T-helper 1 cell (primary cell): ENCODE data around the gene NR6A1.
"Not testable (repeated sequence)": the region's sequence is repeated elsewhere in the genome, so short reads cannot be mapped to it uniquely, and the experiment has no call there.

ENCODE experiments used
- DNase-seq, 5 donors: peaks; one replicate each; pipeline ENCODE4 v3.0.0-alpha.2; 2012 to 2020

NR6A1 gene

DNA sequence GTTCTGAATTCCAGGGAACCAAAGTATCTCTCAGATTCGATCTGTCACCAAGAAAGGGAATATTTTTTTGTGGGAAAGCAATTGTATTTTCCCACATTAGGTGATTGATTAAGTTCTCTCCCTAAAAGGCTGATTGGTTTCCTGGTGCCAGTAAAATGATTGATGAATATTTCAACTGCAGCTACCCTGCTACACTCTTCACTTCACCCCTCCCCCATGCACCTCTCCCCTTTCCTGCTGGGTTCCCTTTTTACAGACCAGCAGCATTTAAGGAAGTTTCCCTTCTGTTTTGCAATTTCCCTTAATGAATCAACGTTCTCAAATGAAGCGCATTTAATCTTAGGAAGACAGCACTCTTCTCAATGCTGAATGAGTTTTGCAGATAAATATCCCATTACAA is 13.1 kb downstream of the NR6A1 start:
- DNase-seq, result no peak

DNA sequence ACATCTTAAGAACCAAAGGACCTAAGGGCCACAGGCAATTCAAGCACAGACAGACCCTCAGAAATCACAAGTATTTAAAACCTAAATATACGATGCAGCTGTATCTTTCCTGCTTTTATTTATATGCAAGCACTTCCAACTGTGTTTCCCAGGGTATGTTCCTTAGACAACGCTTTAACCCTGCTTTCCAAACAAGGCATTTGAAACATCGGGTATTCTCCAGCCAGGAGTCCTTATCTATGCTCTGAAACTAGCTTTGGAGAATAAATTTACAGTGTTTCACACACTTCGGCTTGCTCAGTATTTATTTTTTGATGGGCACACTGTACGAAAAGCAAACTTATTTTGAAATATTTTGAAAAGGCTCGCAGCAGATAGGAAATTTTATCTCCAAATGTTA is 13.5 kb downstream of the NR6A1 start:
- DNase-seq, result no peak

DNA sequence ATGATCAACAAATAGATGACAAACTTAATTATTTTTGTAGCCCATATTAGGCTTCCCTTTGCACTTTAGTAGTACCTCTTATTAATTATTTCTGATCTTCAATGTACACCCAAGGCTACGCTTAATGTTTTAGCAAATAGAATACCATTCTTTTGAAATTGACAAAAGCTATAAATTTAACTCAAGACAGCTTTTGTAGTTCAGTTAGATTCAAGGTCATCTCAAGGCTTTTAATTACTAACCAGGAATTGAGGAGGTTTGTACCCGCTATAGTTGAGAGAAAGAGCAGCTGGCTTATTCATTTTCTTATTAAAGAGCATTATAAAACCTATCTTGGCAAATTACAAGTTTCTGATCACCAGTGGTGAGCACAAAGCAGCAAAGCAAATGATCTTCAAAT is 15.1 kb downstream of the NR6A1 start:
- DNase-seq, result no peak

DNA sequence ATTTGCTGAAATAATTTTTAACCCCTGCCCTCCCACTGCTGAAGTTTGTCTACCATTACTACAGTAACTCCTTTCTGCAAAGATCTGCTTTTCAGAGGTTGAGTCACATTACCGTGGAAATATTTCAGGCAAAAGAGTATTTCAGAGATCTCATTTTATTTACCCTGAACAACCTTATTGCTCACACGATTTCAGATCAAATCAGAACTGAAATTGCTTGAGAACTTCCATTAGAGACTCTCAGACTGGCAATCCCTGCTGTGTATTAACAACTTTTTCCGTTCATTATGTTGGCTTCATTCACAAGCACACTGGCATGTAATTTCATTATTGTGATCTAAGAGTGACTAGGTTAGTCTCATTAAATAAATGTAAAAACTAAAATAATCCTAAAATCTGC is 16.1 kb downstream of the NR6A1 start:
- no peak for DNase-seq

DNA sequence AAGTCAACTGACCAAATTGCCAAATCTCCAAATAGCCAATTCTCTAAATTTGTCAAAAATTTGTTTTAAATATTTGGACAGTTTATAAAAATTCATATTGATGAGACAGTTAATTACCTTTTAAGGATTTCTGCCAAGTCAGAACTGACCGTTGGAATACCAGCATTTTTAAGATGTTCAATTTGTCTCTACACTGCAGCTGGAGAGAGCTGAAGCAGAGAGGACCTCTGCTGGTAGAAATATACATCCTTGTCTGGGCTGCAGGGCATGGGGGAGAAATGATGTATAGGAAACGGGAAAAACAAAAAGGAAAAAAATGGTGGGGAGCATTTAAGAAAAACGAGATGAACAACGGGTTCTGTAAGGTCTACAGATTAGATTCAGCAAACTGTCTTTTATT is 16.8 kb downstream of the NR6A1 start:
- no peak for DNase-seq

DNA sequence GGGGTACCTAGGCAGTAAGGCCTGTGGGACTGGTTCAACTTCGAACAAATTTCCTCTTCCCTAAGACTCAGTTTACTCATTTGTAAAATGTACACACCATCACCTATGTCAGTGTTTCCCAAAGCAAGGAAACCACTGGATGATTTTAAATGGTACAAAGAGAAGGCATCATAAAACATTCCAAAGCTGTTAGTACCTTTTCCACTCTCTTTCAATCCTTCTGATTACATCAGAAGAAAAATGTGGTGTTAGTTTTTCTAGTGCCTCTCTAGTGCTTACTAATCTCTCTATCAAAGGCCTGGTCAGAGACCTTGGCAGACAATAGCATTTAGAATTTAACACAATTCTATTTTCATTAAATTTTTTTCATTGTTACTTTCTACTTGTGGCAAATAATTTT is 18.1 kb downstream of the NR6A1 start:
- DNase-seq, result no peak

DNA sequence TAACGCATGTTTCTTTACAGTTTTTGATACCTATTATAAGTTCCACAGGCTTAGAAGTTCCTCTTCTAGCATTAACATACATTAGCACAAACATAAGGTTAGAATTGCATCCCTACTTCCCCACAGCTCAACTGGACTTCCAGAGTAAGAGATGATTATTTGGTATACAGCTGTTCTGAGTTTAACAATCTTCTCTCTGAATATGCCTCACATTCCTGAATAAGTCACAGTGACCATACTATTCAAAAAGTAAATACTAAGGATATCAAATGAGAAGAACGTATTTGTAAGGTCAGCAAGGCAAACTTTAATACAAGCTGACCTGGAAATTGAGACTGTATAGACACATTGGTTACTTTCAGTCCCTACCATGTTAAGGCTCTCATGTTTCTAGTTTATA is 21.3 kb downstream of the NR6A1 start:
- no peak for DNase-seq

DNA sequence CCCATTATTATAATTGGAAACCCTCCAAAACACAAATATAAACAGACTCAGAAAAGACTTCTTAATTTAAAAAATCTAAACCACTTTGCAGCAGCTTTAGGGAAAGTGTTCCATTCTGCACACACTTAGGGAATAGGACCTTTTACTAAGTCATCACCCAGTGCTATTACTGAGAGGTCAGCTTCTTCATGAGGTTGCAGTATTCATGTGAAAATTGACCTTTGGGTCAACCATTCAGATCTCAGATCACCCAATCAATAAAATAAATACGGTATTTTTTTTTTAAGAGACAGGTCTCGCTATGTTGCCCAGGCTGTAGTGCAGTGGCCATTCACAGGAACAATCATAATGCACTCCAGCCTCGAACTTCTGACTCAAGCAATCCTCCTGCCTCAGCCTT is 21.8 kb downstream of the NR6A1 start:
- no peak for DNase-seq

DNA sequence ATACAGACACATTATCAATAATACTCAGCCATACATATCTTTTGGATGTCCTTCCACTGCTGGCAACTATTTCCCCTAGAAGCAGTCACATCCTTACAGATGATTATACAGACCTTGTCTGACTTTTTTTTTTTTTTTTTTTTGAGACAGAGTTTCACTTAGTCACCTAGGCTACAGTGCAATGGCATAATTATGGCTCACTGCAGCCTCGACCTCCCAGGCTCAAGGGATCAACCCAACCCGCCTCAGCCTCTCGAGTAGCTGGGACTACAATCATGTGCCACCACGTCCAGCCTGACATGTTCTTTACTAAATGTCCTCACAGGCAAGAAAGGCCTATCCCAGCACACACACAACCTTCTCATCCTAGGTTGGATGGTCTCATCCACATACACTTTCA is 24.0 kb downstream of the NR6A1 start:
- no peak for DNase-seq

DNA sequence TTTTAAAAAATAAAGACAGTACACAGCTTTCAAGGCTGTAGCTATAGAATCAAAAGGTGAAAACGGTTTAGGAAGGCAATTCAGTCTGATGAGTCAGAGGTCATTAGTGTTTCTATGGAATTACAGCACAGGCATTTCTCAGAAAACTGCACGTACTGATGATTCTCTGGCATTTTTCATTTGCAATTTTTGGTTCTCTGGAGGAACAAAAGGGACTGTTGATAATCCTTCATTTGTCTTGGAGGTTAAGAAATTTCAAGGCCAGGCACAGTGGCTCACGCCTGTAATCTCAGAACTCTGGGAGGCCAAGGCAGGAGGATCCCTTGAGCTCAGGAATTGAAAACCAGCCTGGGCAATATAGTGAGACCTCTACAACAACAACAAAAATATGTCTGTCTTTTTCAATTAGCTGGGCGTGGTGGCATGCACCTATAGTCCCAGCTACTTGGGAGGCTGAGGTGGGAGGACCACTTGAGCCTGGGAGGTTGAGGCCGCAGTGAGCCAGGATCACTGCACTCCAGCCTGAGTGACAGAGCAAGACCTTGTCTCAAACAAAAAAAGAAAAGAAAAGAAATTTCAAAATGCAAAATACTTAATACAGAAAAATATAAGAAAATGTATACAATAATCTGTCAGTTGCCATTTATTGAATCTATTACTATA is 27.3 kb downstream of the NR6A1 start:
- DNase-seq, result no peak

DNA sequence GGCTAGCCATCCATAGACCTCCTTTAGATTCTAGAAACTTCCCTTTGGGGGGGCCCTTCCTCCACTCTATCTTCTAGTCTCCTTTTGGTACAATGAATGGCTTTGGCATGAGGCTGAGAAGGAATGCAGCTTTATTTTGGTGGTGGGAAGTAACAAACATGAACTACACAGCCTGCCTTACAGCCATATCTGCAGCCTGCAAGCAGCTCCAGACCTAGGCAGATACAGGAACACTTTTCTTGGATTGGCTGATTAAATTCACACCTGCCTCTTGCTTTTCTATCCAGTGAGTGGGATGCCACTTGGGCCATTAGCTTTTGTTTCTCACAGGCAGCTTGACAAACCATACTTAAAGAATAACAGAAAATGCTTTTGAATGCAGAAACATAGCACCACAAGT is 28.2 kb downstream of the NR6A1 start:
- no peak for DNase-seq

DNA sequence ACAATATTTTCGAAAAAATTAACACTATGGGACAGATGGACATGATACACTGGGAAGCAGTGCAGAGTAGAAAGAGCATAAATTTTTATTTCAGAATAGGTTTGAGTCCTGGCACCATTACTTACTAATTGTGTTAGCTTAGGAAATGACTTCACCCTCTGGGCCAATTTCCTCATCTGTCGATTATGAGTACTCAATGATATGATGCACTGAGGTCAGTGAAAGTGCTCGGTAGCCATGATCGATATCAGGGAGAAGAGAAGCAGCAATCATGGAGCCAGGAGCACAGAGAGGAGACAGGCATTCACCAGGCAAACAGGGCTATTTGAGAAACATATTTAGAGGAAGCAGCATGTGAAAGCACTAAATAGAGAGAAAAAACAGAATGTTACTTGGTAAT is 29.4 kb downstream of the NR6A1 start:
- DNase-seq, result no peak

DNA sequence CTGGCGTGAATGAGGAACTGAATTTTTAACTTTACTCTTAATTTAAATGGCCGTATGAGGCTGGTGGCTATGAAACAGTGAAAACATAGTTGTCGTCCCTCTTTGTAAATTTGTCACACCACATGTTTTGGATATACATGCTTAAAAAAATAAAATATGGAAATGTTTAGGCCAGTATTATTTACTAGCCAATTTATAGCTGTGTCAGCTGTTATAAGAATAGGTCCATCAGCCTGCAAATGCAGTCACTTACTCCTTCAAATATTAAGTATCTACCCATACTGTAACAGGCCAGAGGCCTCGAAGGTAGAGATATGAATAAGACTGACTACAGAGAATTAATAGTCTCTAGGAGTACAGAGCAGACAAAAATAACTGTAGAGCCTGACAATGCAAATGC is 30.0 kb downstream of the NR6A1 start:
- DNase-seq, result no peak

DNA sequence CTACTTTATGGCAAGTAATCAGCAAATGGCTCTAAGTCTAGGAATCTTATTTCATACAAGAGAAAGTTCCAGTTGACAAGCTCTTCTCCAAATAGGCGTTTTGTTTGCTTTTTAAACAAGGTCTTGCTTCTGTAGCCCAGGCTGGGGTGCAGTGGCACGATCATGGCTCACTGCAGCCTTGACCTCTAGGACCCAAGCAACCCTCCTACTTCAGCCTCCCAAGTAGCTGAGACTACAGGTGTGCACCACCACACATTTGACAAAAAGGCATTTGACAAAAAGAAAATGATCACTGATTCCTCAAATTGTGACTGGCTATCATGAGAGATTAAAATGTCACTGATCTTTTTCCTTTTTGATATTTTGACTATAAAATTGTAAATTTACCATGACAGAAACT is 31.8 kb downstream of the NR6A1 start:
- no peak for DNase-seq

DNA sequence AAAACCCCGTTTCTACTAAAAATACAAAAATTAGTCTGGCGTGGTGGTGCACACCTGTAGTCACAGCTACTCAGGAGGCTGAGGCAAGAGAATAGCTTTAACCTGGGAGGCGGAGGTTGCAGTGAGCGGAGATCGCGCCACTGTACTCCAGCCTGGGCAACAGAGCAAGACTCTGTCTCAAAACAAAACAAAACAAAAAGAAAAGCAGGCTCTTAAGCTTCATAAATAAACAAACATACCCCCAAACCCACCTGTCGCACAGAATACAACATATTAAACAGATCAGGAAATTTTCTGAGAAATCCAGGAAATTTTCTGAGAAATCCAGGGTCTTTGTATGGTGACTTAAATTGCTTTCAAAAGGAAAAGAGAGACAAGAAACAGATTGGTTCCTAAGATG is 33.0 kb downstream of the NR6A1 start:
- not testable (repeated sequence) for DNase-seq

DNA sequence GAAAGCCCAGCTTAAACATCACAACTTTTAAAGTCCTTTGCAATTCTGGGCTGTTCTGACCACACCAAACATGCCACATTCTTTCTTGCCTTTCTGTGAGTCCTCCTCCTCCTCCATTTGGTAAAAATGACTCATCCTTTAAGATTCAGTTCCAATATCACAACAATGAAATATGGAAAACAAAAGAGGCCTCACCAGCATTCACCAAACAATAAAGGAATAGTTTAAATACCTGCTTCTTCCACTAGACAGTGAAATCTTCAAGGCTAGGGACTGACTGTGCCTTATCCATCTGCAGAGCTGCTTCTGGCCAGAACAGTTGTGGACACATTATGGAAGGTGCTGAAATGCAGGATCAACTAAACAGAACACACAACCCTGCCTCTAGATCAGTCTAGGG is 36.0 kb downstream of the NR6A1 start:
- no peak for DNase-seq

DNA sequence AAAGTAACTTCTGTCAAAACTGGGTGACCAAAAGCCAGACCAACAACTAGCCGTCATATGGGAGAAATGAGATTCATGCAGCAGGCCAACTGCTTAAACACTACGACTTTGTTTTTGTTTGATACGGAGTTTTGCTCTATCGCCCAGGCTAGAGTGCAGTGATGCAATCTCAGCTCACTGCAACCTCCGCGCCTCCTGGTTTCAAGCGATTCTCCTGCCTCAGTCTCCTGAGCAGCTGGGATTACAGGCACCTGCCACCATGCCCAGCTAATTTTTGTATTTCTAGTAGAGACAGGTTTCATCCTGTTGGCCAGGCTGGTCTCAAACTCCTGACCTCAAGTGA is 36.4 kb downstream of the NR6A1 start:
- not testable (repeated sequence) for DNase-seq

DNA sequence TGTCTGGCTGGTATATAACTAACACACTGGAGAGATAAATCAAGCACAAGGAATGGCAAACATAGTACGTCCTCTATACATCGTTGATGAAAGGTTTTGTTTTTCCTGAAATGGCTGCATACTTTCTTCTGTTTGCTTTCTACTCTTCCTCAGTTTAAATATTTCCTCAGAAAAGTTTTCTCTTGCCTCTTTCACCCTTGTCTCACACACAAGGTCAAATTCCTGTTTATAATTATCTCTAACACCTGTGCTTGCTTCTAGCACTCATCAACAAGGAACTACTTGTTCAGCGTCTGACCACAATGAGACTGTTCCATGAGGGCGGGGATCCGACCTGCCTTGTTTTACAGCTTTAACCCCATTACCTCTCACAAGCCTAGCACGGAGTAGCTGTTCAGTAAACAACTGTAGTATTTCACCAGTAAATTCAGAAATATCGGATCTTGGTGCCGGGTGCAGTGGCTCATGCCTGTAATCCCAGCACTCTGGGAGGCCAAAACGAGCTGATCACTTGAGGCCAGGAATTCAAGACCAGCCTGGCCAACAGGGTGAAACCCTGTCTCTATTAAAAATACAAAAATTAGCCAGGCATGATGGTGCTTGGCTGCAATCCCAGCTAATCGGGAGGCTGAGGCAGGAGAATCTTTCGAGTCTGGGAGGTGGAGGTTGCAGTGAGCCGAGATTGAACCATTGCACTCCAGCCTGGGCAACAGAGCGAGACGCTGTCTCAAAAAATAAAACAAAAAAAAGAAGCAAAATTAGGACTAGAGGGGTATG is 37.0 kb downstream of the NR6A1 start:
- DNase-seq, result no peak

DNA sequence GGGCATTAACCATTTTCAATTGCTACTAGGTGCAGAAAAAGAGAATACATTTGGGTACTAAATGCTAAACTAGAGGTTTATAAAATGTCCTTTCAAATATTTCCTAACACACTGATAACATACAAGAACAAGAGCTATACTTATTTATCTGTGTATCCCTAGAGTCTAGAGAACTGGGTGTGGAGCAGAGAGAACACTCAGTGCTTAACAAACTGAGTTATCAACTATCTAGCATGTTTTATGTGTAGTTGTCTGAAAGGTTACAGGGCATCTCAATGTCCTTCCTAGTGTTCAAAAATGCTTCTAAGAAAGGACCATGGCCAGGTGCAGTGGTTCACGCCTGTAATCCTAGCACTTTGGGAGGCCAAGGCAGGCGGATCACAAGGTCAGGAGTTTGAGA is 40.3 kb downstream of the NR6A1 start:
- DNase-seq, result no peak

DNA sequence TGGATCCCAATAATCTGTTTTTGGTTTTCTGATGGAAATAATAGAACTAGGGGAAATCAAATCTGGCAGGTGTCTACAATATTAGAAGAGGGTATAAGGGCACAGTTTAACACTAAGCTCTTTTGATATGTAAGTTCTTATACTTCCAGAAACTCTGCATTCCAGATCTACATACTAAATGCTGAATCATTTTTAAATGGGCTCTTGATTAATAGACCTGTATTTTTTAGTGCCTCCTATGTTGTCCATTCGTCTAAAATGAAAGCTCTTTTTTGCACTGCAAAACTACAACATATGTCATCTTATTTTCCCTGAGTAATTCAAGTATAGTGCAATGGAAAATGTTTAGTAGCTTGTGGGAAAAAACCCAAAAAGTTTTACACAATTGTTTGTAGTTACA is 44.2 kb downstream of the NR6A1 start:
- no peak for DNase-seq

DNA sequence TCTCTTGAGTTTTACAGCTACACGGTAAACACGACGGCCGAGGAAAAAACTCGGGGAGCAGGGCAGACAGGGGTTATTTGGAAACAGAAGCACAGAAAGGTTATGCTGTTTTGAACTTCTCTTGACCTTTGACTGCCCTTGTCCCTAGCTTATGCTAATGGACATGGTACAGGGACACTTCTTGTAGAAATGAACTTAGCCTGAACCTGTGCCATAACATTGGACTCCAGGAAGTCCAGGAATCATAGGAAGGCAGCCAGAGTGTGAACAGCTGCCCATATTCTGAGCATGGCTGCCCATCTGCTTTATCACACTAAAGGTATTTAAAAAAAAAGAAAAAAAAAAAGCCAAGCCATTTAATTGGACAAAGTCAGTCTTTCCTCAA is 46.1 kb downstream of the NR6A1 start:
- no peak for DNase-seq

DNA sequence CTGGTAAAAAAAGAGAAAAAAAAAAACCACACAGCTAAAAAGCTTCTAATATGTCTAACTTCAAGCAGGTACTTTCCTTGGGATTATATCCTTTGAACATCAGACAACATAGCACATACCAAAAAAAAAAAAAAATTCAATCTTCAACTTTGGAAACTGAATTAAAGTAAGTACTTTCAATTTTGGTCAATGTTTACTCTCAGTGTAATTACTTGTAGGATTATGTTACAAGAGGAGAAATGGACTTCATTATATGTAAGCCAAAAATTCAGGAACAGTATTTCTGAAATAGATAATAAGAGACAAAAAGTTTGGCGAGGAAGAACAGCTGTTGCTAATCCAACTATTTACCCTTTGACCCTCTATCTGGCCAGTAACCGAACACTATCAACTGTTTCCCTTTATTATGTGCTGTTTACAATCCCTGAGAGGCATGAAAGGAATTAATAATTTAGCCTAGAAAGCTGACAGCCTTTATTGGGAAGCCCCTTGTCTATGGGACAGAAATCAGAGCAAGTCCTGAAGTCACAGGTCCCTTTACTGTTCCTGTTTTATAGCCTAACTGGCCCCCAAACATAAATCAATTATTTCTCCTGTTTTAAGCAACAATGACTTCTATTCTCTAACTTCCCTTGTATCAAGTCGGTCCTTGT is 46.6 kb downstream of the NR6A1 start:
- DNase-seq, result no peak

DNA sequence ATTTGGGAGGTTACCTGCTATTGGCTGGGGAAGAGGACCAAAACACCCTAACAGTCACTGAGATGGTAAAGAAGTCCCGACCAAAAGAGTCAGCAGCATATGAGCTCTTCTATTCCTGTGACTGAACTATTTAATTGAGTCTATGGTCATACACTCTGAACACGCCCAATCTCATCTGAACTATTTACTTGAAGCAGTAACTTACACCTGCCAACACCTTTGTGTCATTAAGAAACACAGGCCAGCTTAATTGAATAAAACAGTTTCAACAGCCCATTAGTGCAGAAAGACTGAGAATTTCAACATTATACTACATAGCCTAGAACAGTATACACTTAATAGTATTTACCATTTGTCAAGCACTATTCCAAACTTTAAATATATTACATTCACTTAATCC is 47.8 kb downstream of the NR6A1 start:
- no peak for DNase-seq

DNA sequence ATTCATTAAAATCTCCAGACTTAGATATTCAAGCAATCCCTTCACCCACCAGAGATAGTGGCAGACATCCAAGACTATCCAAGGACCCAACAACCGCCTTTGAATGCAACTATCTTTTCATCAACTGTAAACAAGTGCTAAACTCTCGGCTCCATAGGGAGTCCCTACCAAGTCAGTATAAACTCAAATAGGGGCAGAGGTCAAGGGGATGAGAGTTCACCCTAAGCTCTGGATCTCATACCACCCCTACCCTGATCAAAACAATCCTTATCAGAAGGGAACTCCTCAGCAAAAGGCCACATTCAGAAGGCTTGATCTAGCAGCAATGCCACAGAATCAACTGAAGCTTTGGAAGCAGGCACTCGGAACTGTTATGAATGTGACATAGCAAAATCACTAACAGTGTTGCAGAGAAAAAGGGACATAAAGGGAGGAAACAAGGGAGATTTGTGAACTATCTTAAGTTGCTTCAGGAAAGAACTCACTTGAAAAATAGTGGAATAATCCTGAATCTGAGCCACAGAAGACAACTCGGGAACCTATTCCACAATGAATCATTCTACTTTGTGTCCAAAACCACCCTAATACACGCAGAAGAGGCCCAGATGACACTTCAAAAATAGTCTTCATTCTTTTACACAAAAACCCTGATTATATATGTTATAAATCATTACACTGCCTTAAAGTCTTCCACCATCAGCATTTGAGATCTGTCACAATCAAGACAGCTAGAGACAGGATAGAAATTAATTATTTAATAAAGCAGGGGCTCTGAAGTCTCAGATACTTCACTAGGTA is 49.8 kb downstream of the NR6A1 start:
- DNase-seq, result no peak
